ENCODE data around the gene FBXW7.

- TF ChIP-seq EP300 (IDR thresholded peaks at IDR 0.05; ENCODE audit: borderline replicate concordance in 1 of 2, low read depth in 1 of 2, low read length in 1 of 2) (no peak), YY1 (IDR thresholded peaks at IDR 0.05; ENCODE audit: low read depth) (no peak), POLR2AphosphoS5 (IDR thresholded peaks at IDR 0.05; ENCODE audit: low read depth, low read length) (no peak), RAD21 (IDR thresholded peaks at IDR 0.05; ENCODE audit: low read length) (no peak), USF1 (IDR thresholded peaks at IDR 0.05; ENCODE audit: borderline replicate concordance, low read depth) (no peak), SIN3A (IDR thresholded peaks at IDR 0.05; ENCODE audit: borderline replicate concordance, low read depth, low read length) (no peak), JUND (IDR thresholded peaks at IDR 0.05) (no peak), RXRA (IDR thresholded peaks at IDR 0.05; ENCODE audit: borderline replicate concordance, low read depth) (no peak), MXI1 (IDR thresholded peaks at IDR 0.05; ENCODE audit: low read depth, low read length) (no peak)
- TF ChIP-seq, protein P1, sequence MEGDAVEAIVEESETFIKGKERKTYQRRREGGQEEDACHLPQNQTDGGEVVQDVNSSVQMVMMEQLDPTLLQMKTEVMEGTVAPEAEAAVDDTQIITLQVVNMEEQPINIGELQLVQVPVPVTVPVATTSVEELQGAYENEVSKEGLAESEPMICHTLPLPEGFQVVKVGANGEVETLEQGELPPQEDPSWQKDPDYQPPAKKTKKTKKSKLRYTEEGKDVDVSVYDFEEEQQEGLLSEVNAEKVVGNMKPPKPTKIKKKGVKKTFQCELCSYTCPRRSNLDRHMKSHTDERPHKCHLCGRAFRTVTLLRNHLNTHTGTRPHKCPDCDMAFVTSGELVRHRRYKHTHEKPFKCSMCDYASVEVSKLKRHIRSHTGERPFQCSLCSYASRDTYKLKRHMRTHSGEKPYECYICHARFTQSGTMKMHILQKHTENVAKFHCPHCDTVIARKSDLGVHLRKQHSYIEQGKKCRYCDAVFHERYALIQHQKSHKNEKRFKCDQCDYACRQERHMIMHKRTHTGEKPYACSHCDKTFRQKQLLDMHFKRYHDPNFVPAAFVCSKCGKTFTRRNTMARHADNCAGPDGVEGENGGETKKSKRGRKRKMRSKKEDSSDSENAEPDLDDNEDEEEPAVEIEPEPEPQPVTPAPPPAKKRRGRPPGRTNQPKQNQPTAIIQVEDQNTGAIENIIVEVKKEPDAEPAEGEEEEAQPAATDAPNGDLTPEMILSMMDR (IDR thresholded peaks at IDR 0.05), result no peak
- TF ChIP-seq, protein P2, sequence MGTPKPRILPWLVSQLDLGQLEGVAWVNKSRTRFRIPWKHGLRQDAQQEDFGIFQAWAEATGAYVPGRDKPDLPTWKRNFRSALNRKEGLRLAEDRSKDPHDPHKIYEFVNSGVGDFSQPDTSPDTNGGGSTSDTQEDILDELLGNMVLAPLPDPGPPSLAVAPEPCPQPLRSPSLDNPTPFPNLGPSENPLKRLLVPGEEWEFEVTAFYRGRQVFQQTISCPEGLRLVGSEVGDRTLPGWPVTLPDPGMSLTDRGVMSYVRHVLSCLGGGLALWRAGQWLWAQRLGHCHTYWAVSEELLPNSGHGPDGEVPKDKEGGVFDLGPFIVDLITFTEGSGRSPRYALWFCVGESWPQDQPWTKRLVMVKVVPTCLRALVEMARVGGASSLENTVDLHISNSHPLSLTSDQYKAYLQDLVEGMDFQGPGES (IDR thresholded peaks at IDR 0.05; ENCODE audit: low read depth, low read length), result no peak
- TF ChIP-seq, protein P3, sequence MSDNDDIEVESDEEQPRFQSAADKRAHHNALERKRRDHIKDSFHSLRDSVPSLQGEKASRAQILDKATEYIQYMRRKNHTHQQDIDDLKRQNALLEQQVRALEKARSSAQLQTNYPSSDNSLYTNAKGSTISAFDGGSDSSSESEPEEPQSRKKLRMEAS (IDR thresholded peaks at IDR 0.05; ENCODE audit: low read depth), result no peak
- TF ChIP-seq, protein P4, sequence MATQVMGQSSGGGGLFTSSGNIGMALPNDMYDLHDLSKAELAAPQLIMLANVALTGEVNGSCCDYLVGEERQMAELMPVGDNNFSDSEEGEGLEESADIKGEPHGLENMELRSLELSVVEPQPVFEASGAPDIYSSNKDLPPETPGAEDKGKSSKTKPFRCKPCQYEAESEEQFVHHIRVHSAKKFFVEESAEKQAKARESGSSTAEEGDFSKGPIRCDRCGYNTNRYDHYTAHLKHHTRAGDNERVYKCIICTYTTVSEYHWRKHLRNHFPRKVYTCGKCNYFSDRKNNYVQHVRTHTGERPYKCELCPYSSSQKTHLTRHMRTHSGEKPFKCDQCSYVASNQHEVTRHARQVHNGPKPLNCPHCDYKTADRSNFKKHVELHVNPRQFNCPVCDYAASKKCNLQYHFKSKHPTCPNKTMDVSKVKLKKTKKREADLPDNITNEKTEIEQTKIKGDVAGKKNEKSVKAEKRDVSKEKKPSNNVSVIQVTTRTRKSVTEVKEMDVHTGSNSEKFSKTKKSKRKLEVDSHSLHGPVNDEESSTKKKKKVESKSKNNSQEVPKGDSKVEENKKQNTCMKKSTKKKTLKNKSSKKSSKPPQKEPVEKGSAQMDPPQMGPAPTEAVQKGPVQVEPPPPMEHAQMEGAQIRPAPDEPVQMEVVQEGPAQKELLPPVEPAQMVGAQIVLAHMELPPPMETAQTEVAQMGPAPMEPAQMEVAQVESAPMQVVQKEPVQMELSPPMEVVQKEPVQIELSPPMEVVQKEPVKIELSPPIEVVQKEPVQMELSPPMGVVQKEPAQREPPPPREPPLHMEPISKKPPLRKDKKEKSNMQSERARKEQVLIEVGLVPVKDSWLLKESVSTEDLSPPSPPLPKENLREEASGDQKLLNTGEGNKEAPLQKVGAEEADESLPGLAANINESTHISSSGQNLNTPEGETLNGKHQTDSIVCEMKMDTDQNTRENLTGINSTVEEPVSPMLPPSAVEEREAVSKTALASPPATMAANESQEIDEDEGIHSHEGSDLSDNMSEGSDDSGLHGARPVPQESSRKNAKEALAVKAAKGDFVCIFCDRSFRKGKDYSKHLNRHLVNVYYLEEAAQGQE (IDR thresholded peaks at IDR 0.05; ENCODE audit: low read depth, low read length), result no peak
Observed at GRCh38 chr4:152480901-152481300, 55.0 kb downstream of the FBXW7 start.
